Pons (tissue), 1 donor: ENCODE data around the gene EVA1C.
"Not testable (repeated sequence)": the region's sequence is repeated elsewhere in the genome, so short reads cannot be mapped to it uniquely, and the experiment has no call there.

Experiments
- DNase-seq: peaks from one replicate; pipeline ENCODE4 v3.0.0-alpha.2; 2016; ENCODE audit warnings: low spot score

Gene EVA1C

DNA sequence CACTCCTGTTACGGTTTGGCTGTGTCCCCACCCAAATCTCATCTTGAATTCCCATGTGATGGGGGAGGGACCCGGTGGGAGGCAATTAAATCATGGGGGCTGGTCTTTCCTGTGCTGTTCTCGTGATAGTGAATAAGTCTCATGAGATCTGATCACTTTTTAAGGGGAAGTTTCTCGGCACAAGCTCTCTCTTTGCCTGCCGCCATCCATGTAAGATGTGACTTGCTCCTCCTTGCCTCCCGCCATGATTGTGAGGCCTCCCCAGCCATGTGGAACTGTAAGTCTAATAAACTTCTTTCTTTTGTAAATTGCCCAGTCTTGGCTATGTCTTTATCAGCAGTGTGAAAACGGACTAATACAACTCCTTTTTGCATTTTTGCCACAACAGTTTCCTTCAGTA is 118.3 kb downstream of the EVA1C start:
- DNase-seq, result not testable (repeated sequence)

DNA sequence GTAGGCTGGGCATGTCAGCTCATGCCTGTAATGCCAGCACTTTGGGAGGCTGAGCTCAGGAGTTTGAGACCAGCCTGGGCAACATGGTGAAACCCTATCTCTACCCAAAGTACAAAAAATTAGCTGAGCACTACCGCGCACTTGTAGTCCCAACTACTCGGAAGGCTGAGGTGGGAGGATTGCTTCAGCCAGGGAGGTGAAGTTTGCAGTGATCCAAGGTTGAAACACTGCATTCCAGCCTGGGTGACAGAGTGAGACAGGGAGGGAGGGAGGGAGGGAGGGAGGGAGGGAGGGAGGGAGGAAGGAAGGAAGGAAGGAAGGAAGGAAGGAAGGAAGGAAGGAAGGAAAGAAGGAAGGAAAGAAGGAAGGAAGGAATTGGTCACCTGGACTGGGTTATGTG is 119.1 kb downstream of the EVA1C start:
- DNase-seq, result not testable (repeated sequence)

DNA sequence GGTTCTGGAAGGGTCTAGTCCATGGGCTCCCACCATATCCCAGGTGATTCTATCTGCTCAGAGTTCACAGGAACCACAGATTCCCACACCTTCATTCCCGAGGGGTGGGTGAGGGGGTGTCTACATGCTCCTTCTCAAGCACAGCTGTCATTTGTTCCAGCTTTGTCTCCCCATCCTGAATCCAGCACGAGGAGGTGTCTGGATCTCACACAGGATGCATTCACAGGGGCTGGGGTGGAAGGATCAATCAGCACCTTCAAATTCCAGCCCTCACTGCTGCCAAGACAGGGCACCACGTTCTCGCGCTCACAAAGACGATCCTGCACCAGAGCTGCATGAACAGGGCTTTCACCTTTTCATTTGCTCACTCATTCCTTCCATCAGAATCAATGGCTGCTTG is 120.1 kb downstream of the EVA1C start:
- DNase-seq, result no peak

DNA sequence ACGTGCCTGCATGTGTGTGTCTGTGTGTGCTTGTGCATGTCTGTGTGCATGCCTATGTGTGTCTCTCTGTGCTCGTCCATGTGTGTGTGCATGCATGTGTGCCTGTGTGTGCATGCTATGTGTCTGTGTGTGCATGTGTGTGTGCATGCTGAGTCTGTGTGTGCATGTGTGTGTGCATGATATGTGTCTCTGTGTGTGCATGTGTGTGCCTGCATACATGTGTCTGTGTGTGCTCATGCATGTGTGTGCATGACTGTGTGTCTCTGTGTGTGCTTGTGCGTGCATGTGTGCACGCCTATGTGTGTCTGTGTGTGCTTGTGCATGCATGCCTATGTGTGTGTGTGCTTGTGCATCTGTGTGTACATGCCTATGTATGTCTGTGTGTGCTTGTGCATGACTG is 120.5 kb downstream of the EVA1C start:
- DNase-seq, result no peak

DNA sequence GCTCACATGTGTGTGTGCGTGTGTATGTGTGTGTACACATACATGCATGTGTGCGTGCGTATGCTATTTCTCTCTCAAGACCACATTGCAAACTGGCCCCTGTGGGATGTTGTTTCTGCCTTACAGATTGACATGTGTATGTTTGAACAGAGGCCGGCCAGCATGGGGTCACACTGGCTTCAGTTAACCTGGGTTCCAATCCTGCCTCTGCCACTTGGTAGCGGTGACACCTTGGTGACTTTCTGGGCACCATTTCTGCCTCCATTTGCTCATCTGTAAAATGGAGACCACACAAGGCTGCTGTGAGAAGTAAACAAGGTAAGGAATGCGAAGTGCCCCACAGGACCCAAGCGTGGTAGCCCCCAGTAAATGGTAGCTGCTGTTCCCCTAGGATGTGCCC is 121.1 kb downstream of the EVA1C start:
- DNase-seq, result no peak

DNA sequence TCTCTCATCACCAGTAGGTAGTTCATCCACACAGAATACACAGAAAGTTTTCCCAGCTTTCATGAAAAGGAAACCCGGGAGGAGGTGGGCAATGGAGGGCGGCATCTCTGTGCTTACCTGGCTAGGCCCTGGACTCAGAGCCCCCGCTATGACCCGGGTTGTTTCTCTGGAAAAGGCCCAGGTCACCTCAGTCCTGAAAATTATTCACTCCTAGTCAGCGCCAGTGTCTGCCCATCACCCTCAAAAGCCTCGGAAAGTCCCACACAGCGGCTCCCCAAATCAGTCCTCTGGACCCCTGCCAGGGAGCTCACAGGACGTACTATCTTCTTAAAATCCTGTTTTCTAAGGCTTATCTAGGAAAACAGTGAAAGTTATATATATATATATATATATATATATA is 121.6 kb downstream of the EVA1C start:
- DNase-seq, result no peak

DNA sequence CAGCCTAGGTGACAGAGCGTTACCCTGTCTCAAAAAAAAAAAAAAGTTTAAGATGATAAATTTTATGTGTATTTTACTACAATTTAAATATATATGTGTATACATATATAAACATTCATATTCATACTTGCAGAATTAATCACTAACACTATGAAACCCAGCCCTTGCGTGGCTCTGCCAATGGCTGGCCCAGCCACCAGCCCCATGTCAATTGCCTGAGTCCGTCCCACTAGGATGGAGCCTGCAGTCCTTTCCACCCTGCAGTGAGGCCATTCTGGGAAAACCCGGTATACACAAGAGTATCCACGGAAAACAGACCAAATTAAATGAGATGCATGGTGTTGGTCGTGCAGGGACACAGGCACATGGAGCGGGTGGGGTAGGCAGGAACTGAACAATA is 123.1 kb downstream of the EVA1C start:
- no peak for DNase-seq

DNA sequence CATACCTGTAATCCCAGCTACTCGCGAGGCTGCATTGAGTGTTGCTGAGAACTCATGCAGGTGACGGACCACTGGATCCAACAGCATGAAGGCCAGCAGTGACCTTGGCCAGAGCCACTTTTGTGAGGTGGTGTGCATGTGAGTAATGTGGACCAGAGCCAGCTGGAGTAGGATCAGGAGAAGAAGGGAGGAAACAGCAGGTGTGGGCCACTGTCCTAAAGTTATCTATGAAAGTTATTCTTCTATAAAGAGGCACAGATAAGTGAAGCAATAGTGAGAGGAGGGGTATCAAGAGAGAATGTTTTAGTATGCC is 125.0 kb downstream of the EVA1C start:
- no peak for DNase-seq

DNA sequence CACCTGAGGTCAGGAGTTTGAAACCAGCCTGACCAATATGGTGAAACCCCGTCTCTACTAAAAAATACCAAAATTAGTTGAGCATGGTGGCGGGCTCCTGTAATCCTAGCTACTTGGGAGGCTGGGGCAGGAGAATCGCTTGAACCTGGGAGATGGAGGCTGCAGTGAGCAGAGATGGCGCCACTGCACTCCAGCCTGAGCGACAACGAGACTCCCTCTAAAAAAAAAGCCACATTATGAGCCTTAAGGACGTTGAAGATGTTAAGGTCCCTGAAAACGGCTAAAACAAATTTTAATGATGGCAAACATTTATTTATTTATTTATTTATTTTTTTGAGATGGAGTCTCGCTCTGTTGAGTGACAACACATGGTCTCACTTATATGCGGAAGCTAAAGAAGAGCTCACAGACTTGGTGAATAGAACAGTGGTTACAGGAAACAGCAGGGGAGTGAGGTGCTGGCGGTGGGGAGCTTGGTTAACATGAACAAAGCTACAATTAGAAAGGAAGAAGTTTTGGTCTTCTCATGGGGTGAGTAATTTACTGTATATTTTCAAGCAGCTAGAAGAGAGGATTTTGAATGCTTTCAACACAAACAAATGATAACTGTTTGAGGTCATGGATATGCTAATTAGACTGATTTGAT is 125.8 kb downstream of the EVA1C start:
- DNase-seq, result no peak

DNA sequence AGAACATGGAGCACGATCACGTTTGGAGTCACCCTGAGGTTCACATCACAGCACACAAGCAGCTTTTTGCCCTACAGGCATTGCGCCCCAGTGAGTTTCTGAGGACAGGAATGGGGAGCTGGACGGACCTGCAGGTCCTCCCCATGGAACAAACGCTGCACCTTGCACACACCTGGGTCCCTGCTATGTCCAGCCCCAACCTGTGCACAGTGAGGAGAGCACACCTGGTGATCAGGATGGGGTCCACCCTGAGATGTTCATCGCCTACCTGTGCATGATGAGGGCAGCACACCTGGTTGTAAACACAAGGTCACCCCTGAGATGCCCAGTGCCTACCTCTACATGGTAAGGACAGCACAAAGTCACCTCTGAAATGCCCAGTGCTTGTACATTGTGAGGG is 126.9 kb downstream of the EVA1C start:
- no peak for DNase-seq

DNA sequence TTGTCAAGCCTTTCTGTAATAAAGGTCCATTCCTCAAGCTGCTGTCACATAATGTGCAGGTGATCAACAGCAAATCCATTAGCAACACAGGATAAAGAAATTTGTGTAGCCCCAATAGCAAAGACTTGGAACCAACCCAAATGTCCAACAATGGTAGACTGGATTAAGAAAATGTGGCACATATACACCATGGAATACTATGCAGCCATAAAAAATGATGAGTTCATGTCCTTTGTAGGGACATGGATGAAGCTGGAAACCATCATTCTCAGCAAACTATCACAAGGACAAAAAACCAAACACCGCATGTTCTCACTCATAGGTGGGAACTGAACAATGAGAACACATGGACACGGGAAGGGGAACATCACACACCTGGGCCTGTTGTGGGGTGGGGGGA is 130.6 kb downstream of the EVA1C start:
- not testable (repeated sequence) for DNase-seq

DNA sequence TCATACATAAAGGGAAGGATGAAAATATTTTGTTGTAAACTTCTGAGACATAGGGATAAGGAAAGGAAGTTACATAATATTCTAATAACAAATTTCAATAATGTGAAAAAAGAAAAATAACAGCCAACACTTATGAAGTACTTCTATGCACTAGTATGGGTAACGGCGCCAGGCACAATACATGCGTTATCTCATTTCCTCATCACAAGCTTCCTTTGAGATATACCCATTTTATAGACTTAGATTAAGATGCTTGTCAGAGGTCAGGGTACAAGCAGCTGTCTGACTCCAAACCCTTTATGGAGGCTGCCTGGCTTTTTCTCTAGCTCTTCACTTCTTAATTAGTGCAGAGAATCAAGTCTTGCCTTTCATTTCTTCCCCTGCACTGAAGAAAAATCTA is 131.5 kb downstream of the EVA1C start:
- DNase-seq, result no peak

DNA sequence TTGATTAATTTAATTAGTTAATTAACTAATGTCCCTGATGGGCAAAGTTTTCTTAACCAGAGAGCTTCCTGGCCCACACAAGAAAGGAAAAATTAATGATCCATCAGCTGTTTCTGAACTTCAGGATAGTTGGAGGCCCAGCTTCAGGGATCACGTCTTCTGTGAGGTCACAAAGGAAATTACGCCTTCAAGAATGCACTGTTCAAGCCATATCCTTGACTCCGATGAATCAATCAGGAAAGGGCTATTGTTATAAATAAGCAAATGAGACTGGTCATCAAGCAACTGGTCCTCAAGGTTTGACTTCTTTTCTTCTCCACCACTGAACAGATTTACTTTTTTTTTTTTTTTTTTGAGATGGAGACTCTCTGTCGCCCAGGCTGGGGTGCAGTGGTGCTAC is 132.2 kb downstream of the EVA1C start:
- DNase-seq, result no peak

DNA sequence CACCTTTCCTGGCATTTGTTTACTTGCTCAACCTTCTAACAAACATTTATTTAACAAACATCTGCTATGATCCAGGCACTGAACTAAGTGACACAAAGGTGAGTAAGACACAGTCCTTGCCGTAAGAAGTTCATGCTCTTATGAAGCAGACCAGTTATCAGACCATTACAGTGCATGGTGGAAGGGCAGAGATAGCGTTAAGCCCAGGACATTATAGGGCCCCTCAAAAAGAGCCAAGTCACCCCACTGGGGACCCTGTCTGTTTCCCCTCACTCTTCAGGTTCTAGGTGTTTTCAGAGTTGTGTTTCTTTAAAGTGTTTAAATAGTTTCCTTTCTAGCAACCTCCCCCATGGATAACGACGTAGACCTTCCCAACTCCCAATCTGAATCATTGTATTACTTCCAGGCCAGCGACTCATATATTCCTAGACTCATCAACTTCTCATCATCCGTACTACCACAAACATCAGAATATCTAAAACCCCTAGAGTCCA is 133.5 kb downstream of the EVA1C start:
- DNase-seq, result no peak

DNA sequence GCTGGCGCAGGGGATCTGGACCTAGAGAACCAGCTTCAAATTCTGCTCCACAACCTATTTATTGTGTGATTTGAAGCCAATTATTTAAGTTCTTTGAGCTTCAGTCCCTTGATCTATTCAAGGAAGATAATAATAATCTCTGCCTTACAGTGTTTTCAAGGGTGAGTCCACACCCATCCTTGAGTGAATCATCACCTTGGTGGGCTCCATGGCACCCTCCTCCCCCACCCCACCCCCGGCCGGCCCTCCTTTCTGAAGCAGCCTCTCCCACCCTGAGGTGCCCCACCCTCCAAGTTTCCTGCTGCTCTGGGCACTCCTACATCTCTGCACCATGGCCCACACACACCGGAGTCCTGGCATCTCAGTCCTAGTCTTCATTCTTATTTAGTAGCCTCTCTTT is 134.5 kb downstream of the EVA1C start:
- no peak for DNase-seq

DNA sequence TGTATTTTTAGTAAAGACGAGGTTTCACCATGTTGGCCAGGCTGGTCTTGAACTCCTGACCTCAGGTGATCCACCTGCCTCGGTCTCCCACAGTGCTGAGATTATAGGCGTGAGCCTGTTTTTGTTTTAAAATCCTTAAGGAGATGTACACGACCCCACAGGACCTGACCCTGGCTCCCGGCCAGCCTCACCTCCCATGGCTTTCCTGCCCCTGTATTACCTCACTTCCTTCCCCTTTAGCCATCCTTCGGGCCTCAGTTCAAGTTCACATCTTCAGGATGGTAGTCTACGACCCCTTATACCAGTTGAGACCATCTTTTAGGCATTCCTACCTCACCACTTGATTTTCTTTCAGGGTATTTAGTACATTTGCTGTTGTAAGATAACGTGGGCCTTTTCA is 136.5 kb downstream of the EVA1C start:
- no peak for DNase-seq

DNA sequence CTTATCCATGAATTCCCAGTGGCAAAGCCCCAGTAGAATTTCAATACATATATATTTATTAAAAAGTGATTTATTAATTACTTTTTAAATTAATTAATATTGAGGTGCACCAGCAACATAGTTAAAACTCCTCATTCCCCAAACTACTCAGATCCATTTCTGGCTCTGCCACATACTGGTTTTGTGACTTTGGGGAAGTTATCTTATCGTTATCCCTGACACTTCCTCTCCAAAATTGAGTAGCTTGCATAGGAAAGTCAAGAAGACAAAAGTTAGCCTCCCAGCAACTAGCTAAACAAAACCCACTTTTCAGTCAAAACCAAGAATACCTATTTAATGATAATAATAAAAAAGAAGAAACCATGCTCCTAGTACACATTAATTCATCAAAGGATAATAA is 136.9 kb downstream of the EVA1C start:
- no peak for DNase-seq

DNA sequence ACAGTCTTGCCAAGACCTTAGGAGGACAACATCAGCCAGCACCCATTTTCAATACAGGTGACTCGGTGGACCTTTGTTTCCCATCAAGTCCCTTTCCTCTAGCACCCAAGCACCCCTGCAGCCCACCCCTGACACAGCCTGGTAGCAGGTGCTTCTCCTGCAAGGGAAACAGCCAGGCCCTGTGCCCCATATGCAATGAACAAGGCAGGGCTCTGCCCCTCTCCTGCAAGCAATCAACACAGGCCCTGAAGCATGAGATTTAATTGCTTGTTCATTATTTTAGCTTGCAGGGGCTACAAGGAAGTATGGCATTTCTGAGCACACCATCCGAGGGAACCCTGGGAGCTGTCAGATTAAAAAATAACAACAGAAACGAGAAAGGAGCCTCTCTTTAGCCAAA is 137.4 kb downstream of the EVA1C start:
- DNase-seq, result no peak

DNA sequence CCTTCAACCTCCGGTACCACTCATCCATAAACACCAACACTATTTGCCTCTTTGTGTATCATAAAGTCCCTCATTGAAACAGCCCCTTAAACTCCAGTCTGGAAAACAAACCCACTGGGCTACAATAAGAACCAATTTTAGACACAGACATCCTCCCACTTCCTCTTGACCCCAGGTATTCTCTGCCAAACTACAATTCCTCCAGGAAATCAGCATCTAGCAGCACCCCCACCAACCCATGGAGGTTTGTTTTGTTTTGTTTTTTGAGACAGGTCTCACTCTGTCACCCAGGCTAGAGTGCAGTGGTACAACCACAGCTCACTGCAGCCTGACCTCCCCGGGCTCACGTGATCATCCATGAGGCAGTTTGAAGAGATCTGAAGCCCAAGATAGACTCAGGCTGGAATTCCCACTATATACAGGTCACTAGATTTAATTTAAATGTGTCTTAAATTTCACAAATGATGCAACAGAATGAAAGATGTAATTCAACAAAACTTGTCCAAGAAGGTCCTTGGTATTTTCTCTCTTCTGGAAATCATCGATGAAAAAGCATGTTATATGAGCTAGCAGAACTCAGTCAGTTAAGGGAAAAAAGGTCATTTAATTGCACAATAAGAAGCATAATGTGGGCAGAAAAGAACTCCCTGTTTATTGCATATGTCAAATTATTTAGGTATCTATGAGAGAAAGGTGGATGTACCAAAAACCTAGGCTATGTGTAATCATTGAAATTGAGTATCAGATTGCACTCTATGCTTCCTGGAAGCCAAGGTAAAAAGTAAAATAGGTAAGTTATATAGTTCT is 142.5 kb downstream of the EVA1C start:
- DNase-seq, result no peak

DNA sequence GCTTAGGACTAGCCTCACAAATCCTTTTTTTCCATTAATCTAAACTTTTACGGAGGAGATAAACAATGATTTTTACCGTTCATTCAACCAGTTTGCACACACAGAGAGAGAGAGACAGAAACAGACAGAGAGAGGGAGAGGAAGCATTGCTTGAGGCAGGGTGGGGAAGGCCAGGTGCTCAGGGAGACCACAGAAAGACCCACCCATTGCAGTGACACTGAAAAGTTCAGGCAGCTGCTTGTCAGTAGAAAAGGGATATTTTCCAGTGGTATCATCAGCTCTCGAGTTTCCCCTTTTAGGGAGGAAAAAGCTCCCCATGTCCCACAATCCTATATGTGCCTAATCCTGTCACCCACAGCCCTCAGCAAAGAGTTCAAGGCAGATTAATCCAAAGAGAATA is 145.6 kb downstream of the EVA1C start:
- no peak for DNase-seq

DNA sequence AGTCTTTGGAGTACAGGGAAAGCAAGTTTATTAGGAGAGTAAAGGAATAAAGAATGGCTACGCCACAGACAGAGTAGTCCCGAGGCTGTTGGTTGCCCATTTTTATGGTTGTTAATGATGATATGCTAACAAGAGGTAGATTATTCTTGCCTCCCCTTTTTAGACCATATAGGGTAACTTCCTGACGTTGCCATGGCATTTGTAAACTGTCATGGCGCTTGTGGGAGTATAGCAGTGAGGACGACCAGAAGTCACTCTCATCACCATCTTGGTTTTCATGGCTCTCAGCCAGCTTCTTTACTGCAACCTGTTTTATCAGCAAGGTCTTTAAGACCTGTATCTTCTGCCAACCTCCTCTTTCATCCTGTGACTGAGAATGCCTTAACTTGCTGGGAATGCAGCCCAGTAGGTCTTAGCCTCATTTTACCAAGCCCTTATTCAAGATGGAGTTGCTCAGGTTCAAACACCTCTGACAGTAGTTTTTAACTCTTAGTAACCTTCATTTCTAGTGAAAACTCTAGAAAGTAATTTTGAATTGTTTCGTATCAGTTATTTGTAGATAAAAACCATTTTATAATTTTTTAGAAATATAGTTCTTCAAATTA is 146.6 kb downstream of the EVA1C start:
- no peak for DNase-seq

DNA sequence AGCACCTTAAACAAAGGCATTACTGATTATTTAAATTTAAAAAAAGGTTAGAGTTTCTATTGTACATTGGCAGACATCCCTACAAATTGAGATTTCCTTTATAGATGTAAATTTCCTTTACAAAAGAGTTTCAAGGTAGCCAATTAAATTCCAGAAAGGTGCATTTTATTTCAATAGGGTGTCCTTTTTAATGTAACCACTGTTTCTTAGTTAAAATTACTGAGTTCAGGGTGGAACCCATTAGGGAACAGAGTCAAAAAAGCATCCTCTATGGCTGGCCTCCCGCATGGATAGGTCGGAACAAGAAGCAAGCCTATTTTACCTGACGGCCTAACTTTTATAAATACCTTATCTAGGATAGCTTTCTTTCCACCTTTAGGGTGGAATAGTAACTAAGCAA is 148.4 kb downstream of the EVA1C start:
- DNase-seq, result no peak

DNA sequence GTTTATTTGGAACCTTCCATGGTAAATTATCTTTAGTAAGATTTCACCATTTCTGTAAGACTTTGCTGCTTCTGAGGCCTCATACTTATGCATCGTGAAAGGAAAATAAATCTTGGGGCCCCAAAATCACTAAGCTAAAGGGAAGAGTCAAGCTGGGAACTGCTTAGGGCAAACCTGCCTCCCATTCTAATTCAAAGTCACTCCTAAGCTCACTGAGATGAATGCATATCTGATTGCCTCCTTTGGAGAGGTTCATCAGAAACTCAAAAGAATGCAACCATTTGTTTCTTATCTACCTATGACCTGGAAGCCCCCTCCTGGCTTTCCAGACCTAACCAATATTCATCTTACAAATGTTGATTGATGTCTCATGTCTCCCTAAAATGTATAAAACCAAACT is 149.0 kb downstream of the EVA1C start:
- not testable (repeated sequence) for DNase-seq

DNA sequence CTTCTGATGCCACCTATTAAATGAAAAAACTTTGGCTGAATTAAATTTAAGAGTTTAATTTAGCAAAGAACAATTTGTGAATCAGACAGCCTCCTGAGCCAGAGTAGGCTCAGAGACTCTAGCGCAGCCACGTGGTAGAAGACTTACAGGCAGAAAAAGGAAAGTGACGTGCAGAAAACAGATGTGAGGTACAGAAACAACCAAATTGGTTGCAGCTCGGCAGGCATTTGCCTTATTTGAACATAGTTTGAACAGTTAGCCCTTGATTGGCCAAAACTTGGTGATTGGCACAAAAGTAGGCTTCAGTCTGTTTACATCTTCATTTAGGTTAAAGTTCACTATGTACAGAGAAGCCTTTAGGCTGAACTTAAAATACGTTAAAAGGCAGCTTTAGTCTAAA is 149.9 kb downstream of the EVA1C start:
- DNase-seq, result no peak
